GM21723 (cell line): ENCODE data around the gene EXTL1.
"Not testable (repeated sequence)": the region's sequence is repeated elsewhere in the genome, so short reads cannot be mapped to it uniquely, and the experiment has no call there.

Experiments used
- ATAC-seq: cut with Tn5 transposase; IDR thresholded peaks from one replicate; pipeline ENCODE4 v1.9.1; 2021; ENCODE audit warnings: mild to moderate bottlenecking, moderate library complexity; ENCODE audit not compliant: unreplicated experiment

EXTL1 gene, protein sequence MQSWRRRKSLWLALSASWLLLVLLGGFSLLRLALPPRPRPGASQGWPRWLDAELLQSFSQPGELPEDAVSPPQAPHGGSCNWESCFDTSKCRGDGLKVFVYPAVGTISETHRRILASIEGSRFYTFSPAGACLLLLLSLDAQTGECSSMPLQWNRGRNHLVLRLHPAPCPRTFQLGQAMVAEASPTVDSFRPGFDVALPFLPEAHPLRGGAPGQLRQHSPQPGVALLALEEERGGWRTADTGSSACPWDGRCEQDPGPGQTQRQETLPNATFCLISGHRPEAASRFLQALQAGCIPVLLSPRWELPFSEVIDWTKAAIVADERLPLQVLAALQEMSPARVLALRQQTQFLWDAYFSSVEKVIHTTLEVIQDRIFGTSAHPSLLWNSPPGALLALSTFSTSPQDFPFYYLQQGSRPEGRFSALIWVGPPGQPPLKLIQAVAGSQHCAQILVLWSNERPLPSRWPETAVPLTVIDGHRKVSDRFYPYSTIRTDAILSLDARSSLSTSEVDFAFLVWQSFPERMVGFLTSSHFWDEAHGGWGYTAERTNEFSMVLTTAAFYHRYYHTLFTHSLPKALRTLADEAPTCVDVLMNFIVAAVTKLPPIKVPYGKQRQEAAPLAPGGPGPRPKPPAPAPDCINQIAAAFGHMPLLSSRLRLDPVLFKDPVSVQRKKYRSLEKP

DNA sequence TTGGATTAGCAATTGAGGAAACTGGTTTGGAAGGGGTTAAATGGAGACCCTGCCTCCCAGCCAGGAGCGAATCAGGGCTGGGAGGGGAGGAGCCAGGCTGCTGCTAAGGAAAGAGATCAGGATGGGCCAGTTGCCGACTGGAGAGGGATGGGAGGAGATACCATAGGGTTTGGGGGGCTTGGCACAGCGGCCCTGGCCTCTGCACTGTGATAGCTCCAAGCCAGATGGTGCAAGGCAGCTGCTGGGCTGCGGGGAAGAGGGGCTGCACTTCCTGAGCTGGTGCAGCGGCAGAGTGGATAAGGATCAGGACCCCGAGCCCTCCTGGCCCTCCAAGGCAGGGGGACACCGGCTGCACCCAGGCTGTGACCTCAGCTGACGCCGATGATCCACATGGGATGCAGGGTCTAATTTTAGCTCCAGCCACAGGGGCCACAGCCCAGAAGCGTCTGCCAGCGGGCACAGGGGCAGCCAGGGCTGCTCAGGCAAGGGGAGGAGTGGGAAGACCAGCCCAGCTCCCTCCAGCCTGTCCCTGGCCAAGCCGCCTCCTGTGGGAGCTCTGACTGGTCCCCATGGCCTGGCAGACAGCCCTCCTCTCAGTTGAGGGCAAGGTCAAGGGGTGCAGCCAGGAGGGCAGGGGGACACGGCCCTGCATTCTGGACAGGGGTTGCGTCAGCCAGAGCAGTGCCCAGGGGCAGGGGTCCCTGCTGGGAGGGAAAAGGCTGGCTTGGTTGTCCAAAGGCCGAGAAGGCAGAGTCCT is at the start of gene EXTL1:
EXTL1 (plus strand) TSS at position 129 of the 757 bp plus-strand sequence. CDS start 872 bp downstream, outside the sequence.
- no peak for ATAC-seq

DNA sequence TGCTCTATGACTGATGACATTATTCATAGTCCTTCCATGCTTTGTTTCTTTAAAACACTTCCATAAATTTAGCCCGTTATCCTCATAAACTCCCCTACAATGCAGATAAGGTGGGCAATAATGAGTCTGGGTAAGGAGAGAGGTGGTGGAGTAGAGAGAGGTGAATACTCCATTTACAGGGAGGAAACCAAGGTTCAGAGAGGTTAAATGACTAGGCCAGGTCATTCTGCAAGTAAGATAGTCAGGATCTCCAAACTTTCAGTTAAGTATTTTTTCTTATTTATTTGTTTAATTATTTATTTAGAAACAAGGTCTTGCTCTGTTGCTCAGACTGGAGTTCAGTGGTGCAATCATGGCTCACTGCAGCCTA is 49.8 kb upstream of the EXTL1 start:
- ATAC-seq = no peak

DNA sequence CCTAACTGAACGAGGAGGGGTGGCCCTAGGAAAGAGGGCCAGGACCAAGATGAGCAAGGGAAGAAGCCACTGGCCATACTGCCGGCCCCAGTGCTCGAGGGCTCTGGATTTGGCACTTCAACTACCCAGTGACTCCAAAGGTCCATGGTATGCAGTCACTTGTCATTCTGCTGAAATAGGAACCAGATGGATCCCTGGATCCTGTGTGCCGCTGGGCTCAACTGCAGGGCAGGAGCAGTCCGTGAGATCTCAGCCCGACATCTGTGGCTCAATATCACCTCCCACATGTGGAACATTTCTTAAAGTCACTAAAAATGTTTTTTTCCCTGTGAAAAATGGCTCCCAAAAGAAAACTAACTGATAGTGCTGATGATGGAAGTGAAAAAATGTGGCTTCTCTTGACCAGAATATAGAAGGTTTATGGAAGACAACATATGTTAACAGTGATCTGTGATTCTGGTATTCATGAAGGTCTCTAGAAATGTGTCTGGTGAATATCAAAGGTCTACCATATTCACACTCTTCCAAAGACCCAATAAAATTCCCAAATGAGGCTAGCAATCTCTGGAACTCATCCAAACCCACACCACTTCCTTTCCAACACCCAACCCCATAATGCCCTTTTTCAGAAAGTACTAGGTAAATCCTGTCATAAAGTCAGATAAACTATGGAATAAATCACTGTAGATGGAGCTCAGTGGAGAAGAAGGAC is 47.8 kb upstream of the EXTL1 start:
- ATAC-seq = no peak

DNA sequence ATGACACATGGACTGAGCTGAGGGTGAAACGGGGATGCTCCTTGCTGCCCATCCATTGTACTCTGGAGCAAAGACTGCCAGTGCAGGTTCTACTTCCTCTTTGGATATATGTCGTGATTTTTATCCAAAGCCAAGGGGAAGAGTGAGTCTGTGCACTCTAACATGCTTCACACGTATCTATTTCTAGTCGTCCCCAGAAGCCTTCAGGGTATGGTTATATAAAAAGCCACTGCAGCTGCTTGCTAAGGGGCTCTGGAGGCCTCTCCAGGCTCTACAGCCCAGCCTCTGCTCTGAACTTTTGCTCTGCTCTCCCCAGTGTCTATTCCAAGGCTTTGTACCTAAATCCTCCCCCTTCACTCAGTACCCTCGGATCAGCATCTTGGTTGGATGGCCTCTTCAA is 43.8 kb upstream of the EXTL1 start:
- ATAC-seq = no peak

DNA sequence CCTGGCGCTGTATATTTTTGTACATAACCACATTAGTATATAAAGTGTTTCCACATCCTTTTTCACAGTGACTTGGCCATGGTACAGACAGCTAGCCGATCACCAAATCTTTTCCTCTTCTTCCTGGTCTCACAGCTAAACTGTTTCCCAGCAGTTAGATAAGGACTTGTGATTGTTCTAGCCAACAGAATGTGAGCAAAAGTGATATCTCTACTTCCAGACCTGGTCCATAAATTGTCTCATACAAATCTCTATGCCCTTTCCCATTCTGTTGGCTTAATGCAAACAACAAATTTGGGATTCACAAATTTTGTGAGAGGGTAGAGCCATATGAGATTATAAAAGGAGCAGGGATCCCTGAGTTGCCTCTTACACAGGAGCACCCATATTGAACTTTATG is 43.2 kb upstream of the EXTL1 start:
- no peak for ATAC-seq

DNA sequence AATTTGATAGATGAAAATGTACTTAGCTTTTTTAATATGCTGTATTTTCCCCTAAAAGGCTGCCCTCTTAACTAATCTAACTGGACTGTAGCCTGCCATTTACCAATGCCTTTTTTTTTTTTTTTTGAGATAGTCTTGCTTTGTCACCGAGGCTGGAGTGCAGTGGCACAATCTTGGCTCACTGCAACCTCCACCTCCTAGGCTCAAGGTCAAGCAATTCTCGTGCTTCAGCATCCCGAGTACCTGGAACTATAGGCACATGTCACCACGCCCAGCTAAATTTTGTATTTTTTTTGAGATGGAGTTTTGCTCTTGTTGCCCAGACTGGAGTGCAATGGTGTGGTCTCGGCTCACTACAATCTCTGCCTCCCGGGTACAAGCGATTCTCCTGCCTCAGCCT is 42.4 kb upstream of the EXTL1 start:
- ATAC-seq = no peak

DNA sequence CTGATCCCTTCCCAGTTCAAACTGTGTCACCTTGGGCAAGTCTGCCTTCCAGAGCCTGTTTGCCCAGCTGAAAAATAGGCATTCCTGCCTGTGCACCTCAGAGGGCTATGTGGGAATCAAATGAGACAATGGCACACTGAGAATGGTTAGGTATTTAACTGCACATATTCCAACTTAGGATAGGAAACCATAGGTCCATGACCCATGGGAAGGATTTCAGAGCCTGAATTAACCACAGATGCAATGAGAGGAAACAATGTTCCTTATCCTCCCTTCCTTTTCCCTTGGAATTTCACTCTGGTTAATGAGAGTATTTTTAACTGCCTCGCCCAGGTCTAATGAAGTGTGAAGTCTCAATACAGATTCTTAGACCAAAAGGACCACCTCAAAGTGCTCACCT is 36.4 kb upstream of the EXTL1 start:
- ATAC-seq = no peak

DNA sequence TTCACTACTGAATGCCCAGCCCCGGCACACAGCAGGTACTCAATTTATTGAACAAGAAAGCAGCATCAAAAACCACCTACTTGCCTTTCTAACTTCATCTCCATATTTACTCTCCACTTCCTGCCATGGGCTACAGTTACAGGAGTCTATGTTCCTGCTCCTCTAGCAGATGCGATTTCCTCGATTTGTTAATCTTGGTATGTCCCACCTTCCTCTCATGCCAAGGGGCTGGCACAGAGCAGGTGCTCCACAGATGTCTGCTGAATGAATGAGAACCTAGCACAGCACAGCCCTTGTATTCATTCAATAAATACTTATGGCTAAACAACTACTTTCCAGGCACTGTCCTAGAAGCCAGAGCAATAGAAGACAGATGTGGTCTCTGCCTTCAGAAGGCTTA is 35.9 kb upstream of the EXTL1 start:
- no peak for ATAC-seq

DNA sequence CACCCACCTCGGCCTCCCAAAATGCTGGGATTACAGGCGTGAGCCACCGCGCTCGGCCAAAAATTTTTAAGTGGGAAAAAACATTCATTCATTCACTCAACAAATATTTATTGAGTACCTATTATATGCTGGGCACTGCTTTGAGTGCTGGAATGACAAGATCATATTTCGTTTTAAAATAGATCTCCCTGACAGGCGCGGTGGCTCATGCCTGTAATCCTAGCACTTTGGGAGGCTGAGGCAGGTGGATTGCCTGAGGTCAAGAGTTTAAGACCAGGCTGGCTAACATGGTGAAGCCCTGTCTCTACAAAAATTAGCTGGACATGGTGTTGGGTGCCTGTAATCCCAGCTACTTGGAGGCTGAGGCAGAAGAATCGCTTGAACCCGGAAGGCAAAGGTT is 34.8 kb upstream of the EXTL1 start:
- not testable (repeated sequence) for ATAC-seq

DNA sequence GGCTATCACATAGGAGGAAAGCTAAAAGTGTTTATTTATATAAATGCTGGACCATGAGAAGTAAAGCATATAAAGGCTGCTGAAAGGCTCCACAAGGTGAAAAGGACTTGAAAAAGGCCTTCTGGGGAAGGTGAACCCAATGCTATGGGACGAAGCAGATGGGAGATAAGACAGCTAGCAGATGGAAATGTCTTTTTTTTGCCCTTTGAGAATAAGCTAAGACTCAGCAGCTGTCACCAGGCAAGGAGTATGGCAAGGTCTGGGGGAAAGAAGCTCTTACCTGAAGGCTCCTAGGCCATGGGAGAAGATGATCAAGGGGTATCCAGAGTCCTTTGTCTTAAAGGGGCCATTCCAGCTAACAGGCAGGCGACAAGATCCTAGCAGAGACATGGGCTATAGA is 33.6 kb upstream of the EXTL1 start:
- no peak for ATAC-seq

DNA sequence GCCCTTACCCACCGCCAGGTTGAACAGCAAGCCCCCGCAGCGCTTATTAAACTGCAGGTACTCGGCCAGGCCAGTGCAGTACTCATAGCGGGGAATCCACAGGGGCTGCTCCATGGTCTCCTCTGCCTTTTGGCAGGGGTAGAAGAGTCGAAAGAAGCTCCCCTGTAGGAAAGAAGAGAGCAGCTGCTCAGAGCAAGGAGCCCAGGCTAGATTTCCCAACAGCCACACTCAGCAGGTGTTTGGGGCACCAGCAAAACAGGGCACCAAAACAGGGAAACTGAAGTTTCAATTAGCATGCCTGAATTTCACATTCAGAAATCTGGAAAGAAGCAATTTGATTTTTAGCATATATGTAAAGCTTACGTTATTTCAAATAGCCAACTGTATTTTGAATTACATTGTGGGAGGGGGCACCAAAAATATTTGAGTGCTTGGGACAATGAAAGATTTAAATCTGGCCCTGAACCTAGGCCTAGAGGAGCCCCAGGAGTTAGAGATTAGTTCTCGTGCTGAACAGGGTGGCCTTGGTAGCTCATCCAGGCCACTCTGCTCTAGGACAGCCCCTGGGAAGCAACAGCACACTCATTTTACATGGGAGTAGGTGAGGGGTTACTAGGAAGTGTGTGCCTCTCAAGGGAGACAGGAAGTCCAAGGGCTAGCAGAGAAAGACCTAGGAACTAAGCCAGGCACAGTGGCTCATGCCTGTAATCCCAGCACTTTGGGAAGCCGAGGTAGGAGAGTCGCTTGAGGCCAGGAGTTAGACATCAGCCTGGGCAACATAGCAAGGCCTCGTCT is 31.9 kb upstream of the EXTL1 start:
- no peak for ATAC-seq

DNA sequence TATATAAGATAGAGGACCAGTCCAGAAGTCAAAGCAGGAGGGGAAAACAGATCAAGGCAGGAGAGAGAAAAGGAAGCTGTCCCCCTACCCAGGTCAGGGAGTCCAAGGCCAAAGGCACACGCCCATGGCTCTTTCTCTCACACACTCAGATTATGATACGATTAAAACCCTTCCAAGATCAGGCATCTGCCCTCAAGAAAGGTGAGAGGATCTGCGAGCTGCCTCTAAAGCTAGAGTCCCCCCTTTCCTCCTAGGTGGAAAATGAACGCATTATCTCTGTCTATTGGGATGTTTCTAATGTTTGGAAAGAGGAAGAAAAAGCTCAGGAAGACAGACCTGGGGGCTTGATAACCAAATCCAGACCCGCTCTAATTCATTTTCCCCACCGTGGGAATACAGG is 31.3 kb upstream of the EXTL1 start:
- no peak for ATAC-seq

DNA sequence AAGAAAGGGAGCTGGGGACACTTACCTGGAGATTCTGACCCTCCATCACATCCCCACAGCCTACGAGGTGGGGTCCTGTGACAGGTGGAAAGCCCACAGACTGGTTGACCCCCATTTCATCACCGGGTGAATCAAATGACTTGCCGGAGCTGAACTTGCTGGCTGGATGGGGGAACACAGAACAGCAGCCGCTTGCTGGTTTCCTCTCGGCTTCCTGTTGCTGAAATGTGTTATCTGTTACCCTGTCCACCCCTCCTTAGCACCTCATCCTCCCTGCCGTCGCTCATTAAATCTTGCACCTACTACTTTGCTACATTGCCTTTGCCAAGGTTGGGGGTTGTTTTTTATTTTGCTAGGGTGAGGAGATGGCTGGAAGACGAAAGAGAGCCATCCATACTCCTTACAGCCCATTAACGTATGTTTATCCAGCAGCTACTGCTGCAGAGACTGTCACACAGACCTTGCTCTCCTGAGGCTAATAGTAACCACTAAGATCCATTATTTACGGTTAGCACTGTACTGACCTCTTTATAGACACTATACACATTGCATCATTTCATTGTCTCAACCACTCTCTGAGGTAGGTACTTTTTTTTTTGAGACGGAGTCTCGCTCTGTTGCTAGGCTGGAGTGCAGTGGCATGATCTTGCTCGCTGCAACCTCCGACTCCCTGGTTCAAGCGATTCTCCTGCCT is 30.7 kb upstream of the EXTL1 start:
- ATAC-seq = no peak

DNA sequence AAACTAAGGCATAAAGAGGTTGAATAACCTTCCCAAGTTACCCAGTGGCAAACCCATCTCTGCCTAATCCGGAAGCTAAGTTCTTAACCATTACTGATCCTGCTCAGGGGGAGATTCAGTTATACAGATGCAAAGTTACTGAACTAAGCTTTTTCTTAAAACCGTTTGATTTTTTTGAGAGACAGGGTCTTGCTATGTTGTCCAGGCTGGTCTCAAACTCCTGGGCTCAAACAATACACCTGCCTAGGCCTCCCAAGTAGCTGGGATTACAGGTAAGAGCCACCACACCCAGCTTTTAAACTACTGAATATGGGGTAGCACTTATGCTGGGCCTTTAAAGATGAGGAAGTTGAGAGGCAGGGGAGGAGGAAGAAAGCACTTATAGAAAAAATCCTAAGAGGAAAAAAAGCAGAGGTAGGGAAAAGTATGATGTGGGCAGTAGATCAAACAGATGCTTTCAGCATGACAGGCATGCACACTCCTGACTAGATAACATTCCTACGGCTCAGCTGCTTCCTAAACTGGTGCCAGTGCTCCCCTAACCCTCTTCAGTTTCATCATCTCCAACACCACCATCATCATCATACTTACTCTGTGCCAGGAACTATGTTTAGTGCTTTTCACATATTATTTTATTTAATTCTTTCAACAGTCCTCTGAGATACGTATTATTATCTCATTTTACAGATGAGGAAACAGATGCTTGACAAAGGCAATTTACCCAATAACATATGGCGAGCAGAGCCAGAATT is 29.5 kb upstream of the EXTL1 start:
- ATAC-seq = no peak

DNA sequence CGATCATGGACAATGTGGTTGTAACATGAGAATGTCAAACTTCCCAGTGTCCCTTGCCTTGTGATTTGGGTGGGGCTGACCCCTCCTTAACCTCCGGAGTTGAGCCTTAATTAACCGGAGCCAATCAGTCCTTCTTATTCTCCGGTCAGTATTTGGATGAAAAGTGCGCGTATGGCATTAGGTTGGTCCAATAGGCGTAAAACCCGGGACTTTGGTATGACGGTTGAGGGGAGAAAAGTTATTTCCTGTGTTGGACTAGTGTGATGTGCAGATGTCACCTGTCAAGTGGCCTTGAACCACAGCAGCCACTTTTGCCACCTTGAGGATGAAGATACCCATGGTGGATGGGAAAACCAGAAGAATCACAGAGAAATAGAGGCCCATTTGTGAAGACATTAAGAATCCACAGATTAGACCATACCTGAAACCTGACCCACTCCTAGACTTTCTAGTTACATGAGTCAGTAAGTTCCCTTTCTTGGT is 28.8 kb upstream of the EXTL1 start:
- no peak for ATAC-seq

DNA sequence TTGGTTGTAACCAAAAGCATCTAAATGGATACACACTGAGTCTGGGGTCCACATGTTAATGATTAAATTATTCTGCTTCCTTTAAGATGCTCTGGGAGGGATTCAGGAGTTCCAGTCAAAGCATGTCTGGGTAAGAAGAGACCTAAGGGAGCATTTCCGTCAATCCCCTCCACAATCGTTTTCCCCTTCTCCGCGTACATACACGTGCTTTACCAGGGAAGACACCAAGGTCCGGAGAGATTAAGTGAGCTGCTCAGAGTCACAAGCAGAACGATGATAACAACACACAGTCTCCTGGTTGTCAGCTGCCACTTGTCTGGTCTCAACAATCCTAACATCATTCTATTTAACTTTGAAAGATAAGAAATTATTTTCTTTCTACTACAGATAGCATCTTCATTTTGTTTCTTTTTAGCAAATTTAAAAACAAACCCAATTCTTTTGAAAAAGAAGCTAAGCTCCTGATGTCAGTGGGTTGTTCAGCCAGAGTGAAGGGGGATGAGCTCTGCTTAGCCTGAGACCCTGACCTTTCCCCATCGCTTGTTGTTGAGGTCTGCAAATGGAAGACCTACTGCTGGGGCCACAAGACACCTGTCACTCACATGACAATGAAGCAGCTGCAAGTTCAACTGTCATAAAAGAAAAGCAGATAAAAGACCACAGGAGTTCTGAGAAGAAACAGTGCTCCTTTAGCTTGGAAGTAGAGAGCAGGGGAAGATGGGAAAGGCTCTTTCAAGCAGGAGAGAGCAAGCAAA is 28.2 kb upstream of the EXTL1 start:
- ATAC-seq = no peak

DNA sequence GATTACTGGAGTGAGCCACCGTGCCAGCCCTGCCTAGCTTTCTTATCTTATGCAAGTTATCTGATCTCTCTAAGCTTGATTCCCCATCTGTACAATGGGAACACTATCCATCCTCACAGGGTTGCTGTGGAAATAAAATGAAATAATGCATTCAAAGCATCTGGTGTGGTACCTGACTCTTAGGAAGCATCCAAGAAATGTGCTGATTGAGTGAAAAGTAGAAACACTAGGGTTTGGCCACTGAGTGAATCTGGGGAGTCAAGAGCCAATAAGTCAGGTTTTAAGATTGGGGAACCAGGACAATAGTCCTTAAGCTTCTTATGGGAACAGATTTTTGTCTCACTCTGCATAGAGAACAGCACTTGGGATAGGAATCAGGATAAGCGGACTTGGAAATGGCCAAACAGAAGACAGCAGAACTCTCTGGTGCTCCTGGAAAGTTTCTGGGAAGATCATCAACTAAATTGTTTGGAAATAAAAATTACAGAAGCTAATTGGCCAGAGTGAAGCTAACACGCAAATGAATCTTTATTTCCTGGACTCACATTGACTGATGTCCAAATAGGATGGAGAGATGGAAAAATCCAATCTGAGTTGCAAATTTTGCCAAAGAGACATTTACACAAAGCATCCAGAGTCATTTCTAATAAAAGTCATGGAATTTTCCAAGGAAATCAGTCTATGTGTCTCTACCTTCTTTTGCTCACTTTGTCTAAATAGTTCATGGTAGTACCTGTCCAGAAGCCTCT is 27.0 kb upstream of the EXTL1 start:
- ATAC-seq = no peak
